Coronary artery (tissue), 2 donors: Measurements from ENCODE around the gene APOL6.
"Not testable (repeated sequence)": the region's sequence is repeated elsewhere in the genome, so short reads cannot be mapped to it uniquely, and the experiment has no call there.

Source experiments
- DNase-seq: peaks from one replicate; pipeline ENCODE4 v3.0.0-alpha.2; 2017; ENCODE audit warnings: low spot score
- H3K27ac ChIP-seq, 2 donors: fragments of 200-600 bp; sonication (generic); one replicate each; pipeline ENCODE4 v1.5.1; 2016 to 2019
- H3K4me3 ChIP-seq: fragments of 200-600 bp; sonication (generic); 2 replicates; pipeline ENCODE4 v1.5.1; 2016; ENCODE audit warnings: mild to moderate bottlenecking, moderate library complexity
- TF ChIP-seq, protein P1 (sequence below): fragments of 200-600 bp; sonication (generic); IDR thresholded peaks from one replicate; pipeline ENCODE4 v1.5.1; 2019; ENCODE audit warnings: antibody characterized with exemption

Gene APOL6

GRCh38 chr22:35688913-35689675 lies 40.8 kb downstream of the APOL6 start:
- TF ChIP-seq, protein P1, sequence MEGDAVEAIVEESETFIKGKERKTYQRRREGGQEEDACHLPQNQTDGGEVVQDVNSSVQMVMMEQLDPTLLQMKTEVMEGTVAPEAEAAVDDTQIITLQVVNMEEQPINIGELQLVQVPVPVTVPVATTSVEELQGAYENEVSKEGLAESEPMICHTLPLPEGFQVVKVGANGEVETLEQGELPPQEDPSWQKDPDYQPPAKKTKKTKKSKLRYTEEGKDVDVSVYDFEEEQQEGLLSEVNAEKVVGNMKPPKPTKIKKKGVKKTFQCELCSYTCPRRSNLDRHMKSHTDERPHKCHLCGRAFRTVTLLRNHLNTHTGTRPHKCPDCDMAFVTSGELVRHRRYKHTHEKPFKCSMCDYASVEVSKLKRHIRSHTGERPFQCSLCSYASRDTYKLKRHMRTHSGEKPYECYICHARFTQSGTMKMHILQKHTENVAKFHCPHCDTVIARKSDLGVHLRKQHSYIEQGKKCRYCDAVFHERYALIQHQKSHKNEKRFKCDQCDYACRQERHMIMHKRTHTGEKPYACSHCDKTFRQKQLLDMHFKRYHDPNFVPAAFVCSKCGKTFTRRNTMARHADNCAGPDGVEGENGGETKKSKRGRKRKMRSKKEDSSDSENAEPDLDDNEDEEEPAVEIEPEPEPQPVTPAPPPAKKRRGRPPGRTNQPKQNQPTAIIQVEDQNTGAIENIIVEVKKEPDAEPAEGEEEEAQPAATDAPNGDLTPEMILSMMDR: no peak
- no peak for DNase-seq
- Histone ChIP-seq H3K4me3 (no peak overlapping the region), H3K27ac (no peak overlapping the region)

GRCh38 chr22:35690001-35690400 lies 41.8 kb downstream of the APOL6 start:
- DNase-seq: no peak
- Histone ChIP-seq H3K4me3 (no peak overlapping the region), H3K27ac (no peak overlapping the region)
- TF ChIP-seq, protein P1: no peak

DNA sequence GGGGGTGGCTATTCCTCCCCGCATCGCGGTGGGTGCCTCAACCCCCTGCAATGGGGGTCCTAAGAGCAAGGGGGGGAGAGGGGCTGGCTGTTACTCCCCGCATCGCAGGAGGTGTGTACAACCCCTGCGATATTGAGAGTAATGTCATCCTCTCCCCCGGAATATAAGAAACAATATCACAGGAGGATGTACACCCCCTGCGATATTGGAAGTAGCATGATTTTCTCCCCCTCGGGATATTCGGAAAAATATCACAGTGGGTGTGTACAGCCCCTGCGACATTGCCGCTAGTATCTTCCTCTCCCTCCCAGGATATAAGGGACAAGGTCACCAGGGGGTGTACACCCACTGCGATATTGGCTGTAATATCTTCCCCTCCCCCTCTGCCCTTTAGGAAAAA lies 47.0 kb downstream of the APOL6 start:
- TF ChIP-seq, protein P1: no peak
- H3K27ac ChIP-seq: no peak overlapping the region
- DNase-seq: no peak

GRCh38 chr22:35697142-35697541 lies 48.9 kb downstream of the APOL6 start:
- DNase-seq: no peak
- TF ChIP-seq, protein P1: no peak
- Histone ChIP-seq H3K4me3 (no peak overlapping the region), H3K27ac (no peak overlapping the region)

More for the DNA sequence above, 47.0 kb downstream of the APOL6 start:
- H3K4me3 ChIP-seq: no peak overlapping the region

GRCh38 chr22:35699852-35700251 lies 51.6 kb downstream of the APOL6 start:
- not testable (repeated sequence) for H3K27ac ChIP-seq, DNase-seq, H3K4me3 ChIP-seq

DNA sequence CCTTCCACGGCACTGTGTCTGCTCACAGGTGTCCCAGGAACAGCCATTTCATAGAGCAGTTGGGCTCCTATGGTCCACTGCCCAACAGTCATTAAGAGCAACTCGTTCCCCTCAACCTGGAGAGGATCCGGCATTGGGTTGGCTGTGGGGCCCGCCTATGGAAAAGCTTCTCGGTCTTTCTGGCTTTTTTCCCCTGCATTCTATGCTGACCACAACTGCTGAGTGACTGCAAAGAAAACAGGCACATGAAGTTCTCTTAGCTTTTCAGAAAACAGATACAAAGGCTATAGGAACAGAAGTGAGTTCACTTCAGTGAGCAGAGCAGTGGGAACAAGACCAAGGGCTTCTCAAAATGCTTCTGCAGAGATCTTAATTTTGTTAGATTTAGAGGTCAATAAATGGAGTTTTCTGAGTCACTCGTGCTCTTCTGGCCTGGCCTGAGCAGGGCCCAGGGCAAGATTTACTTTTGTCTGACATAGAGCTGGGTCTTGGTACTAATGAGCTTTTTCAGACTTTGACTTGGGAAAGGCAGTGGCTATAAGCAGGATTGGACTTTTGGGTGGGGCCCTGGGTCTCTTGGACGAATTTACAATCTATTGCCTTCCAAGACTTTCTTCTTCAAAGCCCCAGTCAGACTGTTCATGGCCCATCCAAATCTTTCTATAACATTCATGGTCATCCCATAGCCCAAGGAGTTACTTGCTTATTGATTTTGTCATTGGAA lies 55.8 kb downstream of the APOL6 start:
- TF ChIP-seq, protein P1: no peak
- no peak overlapping the region for H3K27ac ChIP-seq
- no peak overlapping the region for H3K4me3 ChIP-seq
- DNase-seq: no peak

GRCh38 chr22:35705141-35705540 lies 56.9 kb downstream of the APOL6 start:
- DNase-seq: no peak
- no peak overlapping the region for H3K4me3 ChIP-seq

More at GRCh38 chr22:35705141-35705540, 56.9 kb downstream of the APOL6 start:
- H3K27ac ChIP-seq: no peak overlapping the region
- TF ChIP-seq, protein P1: no peak
